Body of pancreas (tissue), 4 donors: ENCODE results near the gene CCDC51.

Source experiments
- CTCF ChIP-seq, 7 experiments: fragments of 450-650 bp in 4 of 7; fragments of 200-600 bp in 3 of 7; sonication (generic) in 3 of 7; IDR thresholded peaks; one replicate each; pipeline ENCODE4 v1.5.1; 2016 to 2019; ENCODE audit warnings: antibody characterized with exemption in 7 of 7
- POLR2A ChIP-seq, 3 donors: fragments of 450-650 bp; IDR thresholded peaks; one replicate each; pipeline ENCODE4 v1.6.1; 2016; ENCODE audit warnings: antibody characterized with exemption in 3 of 3, mild to moderate bottlenecking in 2 of 3

- TF ChIP-seq CTCF (IDR thresholded peaks at IDR 0.05) (no peak), POLR2A (IDR thresholded peaks at IDR 0.05) (no peak)
These were observed 47.0 kb upstream of the CCDC51 start for GRCh38 chr3:48486952-48487351.
